Stimulated activated CD8-positive, alpha-beta memory T cell treated with anti-CD3 and anti-CD28 coated beads, Interleukin-7, amount 100 ng/mL, for 4 hours (primary cell): ENCODE data around the gene ZNF385C.
"Not testable (repeated sequence)": the region's sequence is repeated elsewhere in the genome, so short reads cannot be mapped to it uniquely, and the experiment has no call there.

ENCODE experiments used
- DNase-seq, 2 donors: peaks; one replicate each; pipeline ENCODE4 v3.0.0-alpha.2; 2020; ENCODE audit warnings: low read depth in 2 of 2

Gene ZNF385C

DNA sequence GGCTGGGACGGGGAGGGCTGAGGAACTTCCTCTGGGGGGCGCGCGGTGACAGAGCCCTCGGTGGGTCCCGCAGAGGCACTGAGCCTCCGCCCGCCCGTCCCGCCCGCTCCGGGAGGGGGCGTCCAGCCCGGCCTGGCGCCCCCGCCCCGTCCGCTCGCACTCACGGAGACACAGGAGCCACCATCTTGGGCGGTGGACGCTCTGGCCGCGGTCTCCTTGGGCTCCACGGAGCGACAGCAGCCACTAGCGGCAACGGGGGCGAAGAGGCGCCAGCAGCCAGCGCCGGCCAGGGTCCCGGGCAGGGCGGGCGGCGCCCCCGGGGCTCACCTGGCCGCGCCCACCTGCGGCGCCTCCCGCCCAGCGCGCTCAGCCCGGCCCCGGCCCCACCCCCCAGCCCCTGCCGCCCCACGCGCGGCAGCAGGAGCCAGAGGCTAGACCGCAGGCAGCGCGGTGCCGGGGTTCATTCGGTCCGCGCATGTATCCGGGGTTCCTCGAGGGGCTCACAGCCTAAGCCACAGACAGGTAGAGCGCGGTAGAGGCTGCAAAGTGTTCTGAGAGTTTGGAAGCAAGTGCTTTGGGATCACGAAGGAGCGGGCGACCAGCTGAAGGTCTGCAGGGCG is 47.8 kb downstream of the ZNF385C start, which contains the start of gene C17orf113:
TSS of gene C17orf113 (minus strand) at position 209 of the 620 bp plus-strand sequence. CDS start 7,225 bp downstream, outside the sequence.
- DNase-seq: peak in 1 of 2 donors; percentile 50

DNA sequence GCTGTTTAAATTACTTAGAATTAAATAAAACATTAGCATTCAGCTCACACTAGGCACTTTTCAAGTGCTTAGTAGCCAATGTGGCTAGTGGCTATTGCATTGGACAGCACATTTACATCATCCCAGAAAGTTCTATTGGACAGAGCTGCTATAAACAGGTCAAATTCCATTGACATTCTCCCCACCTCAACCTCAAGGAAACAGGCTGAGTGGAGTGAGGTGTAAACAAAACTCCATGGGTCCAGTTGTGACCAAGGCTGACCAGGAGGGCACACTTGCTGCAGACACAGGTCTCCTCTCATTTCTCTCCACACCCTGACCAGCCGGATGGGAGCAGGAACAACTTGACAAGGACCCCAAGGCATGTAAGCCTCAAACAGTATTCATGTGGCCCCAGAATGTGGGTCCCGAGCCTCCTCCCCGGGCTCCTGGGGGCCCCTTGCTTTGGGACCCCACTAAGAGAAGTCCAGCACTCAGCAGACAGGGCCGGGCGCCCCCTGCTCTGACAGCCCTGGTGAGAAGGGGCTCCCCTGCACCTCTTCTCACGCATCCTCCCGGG is 48.4 kb downstream of the ZNF385C start:
- DNase-seq: no peak

- DNase-seq: no peak
Observed at GRCh38 chr17:42047343-42047742, 50.9 kb downstream of the ZNF385C start.

- DNase-seq: no peak
Observed at GRCh38 chr17:42045719-42046118, 52.6 kb downstream of the ZNF385C start.

GRCh38 chr17:42042598-42043319 is 55.5 kb downstream of the ZNF385C start:
- no peak for DNase-seq

- DNase-seq: no peak
Observed at GRCh38 chr17:42041619-42042018, 56.7 kb downstream of the ZNF385C start.

- DNase-seq: no peak
Observed at GRCh38 chr17:42040818-42041217, 57.5 kb downstream of the ZNF385C start.

GRCh38 chr17:42039794-42040763 is 58.2 kb downstream of the ZNF385C start:
- no peak for DNase-seq

- no peak for DNase-seq
Observed at GRCh38 chr17:42038221-42038973, 59.9 kb downstream of the ZNF385C start.

DNA sequence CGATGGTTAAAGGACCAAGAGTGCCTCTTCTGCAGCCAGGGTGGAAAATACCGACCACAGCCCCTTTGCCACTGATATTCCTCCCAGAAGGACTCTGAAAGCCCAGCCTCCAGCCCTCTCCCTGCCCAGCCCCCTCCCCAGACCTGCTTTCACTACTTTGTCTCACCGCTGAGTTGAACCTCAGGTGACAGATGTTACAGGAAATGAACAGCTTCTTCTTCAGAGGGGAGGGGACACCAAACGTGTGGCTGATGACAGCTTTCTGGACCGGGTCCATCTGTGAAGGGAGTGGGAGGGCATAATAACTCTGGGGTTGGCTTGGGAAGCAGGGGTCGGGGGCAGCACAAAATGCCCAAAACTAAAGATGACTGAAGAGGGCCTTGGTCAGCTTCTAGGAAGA is 64.2 kb downstream of the ZNF385C start:
- no peak for DNase-seq

DNA sequence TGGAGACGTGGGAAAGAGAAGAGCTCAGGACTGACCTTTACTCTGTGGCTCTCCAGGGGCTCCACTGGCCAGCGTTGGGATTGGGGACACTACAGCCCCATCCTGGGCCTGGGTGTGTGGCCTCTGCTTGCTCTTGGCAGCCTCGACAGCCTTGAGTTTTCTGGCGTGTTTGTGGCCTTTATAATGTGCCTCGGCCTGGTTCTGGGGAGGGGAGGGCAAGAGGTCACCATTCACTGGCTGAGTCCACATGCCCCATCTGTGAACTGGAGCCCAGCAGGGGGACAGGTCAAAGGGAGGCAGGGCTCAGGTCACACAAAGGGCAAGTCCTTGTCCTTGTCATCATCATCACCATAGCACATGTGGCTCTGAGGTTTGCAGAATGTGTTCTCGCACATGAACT is 66.7 kb downstream of the ZNF385C start:
- DNase-seq: no peak

- DNase-seq: no peak
Observed at GRCh38 chr17:42028791-42029127, 69.5 kb downstream of the ZNF385C start.

GRCh38 chr17:42027961-42028790 is 70.1 kb downstream of the ZNF385C start:
- DNase-seq: no peak

GRCh38 chr17:42027590-42027889 is 70.7 kb downstream of the ZNF385C start:
- DNase-seq: no peak

GRCh38 chr17:42026857-42027589 is 71.2 kb downstream of the ZNF385C start:
- DNase-seq: no peak

DNA sequence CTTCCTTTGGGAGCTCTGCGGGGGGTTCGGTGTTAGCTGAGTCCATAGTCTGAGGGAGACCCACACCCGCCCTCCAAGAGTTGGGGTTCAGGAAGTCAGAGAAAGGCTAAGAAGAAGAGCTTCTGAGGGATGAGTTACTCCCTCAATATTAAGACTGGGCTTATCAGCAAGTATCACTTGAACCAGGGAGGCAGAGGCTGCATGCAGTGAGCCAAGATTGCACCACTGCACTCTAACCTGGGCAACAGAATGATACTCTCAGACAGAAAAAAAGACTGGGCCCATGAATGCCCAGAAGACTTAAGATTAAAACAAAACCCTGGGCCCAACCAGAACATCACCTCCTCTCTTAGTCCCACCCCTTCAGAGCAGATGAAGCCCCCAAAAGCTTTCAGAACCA is 72.3 kb downstream of the ZNF385C start:
- DNase-seq: no peak

DNA sequence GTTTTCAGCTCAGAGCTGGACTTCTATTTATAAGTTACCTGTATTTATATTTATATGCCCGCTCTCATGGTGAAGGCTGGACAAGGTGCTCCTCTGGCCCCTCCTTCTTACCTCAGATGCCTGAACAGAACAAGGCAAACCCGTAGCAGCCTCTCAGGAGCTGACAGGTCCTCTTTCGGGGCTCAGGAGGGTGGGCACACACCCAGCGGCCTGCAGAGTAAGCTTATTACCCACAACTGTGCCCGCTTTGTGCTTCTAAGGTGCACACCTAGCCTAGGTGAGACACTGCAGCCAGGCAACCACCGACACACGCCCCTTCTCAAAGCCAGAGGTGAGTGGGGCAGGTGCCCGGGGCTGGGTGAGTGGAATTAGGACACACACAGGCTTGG is 73.1 kb downstream of the ZNF385C start:
- DNase-seq: no peak

- DNase-seq: no peak
Observed at GRCh38 chr17:42023524-42024349, 74.5 kb downstream of the ZNF385C start.

DNA sequence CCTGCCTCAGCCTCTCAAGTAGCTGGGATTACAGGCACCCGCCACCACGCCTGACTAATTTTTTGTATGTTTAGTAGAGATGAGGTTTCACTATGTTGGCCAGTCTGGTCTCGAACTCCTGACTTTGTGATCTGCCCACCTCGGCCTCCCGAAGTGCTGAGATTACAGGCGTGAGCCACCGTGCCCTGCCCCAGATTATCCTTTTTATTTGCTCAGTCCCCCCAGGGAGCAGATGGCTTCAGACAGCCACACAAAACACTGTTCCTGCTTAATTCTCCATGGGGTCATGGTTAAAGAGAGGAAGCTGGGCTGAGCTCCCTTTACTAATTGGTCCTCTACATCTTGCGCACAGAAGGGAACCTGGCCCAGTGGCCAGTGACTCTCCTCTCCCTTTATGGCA is 77.4 kb downstream of the ZNF385C start:
- DNase-seq: not testable (repeated sequence)
